ENCODE measurements around the gene PDE6B. TPM values are rescaled to one million over a fixed set of nuclear protein-coding genes. Genes with fewer than 3 reads are reported as not detected.

The PDE6B gene
- total RNA-seq, 1 experiment from 2014 or later, result not detected

DNA sequence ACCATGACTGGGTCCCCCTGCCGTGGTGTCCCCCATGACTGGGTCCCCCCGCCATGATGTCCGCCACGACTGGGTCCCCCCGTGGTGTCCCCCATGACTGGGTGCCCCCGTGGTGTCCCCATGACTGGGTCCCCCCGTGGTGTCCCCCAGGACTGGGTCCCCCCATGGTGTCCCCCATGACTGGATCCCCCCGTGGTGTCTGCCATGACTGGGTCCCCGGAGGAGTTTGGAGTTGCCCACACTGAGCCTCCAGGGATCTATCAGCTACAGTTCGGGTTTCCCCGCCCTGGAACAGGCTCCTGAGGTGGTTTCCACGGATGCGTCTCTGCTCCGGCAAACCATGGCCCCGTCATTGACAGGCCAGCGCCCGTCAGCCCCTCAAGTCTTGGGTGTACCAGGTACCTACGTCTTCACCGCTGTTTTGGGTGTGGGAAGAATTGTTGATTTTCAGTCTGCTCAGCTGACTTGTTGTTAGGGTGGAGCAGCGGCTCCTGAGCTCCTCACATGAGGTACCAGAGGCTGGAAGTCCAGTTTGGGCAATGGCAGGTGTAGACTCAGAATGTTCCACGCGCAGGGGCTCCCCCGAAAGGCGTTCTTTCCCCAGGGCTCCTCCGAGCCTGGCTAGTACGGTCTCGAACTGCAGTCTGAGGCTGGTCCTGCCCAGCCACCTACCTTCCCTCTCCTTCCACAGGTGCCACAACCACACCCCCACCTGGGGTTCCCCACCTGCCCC is 8.3 kb upstream of the PDE6B start:
- Histone ChIP-seq H3K27me3 (ENCODE audit: low read length) (no peaks in the 10 kb centered on the region), H3K79me2 (ENCODE audit: low read length) (no peaks in the 10 kb centered on the region), H3K4me1 (ENCODE audit: low read length) (no peaks in the 10 kb centered on the region), H2AFZ (ENCODE audit: low read length) (no peak overlapping the region), H3K9ac (ENCODE audit: low read length) (no peak overlapping the region), H4K20me1 (ENCODE audit: insufficient read depth, low read depth, low read length) (no peaks in the 10 kb centered on the region), H3K27ac (ENCODE audit: low read length) (no peak overlapping the region), H3K9me3 (ENCODE audit: low read length) (no peaks in the 10 kb centered on the region), H3K4me3 (ENCODE audit: low read length) (no peak overlapping the region), H3K4me2 (ENCODE audit: low read depth, low read length, poor library complexity, severe bottlenecking) (no peak overlapping the region), H3K9me2 (replicated peaks; ENCODE audit: insufficient read depth, low read length) (no peaks in the 10 kb centered on the region), H3K36me3 (ENCODE audit: insufficient read depth, low read length) (no peaks in the 10 kb centered on the region)
- no peak for DNase-seq

DNA sequence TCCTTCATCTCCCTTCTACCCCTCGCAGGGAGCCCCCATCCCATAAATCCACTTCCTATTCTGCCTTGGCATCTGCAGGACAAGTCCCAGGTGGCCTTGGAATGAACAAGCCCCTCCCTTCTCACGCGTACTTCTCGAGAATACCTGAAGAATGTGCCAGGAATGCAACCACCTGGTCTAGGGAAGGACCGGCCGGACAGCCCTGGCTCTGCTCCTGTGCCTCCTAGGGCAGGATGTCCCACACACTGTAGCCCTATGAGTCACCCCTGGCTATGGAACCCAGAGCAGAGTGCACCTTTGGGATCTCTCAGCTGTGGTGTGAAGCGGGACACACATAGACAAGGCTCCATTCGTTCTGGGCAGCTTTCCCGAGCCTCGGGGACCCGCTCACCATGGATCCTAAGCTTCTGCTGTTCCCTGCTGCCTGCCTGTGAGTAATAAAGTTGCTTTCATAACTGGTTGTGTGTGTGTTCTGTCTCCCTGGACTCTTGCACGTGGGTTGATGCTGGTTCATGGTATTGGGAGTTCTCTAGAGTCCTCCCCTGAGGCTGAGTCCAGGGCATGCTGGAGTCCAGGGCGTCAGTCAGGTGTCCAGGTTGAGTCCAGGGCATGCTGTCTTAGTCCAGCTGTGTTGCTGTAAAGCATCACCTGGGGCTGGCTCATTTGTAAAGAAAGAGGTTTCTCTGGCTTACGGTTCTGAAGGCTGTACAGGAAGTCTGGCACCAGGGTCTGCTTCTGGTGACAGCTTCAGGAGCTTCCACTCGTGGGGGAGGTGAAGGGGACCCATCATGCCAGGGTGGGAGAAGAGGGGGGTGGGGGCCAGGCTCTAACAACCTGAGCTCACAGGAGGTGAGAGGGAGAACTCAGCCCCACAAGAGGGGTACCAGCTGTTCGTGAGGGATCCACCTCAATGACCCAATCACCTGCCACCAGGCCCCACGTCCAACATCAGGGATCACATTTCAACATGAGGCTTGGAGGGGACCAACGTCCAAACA is 7.4 kb upstream of the PDE6B start:
- DNase-seq, result no peak
- H3K9me2 ChIP-seq (replicated peaks; ENCODE audit: insufficient read depth, low read length), result no peaks in the 10 kb centered on the region
- H3K9me3 ChIP-seq (ENCODE audit: low read length), result no peaks in the 10 kb centered on the region
- H3K27me3 ChIP-seq (ENCODE audit: low read length), result no peaks in the 10 kb centered on the region
- no peak overlapping the region for H3K4me3 ChIP-seq (ENCODE audit: low read length)
- no peak overlapping the region for H3K27ac ChIP-seq (ENCODE audit: low read length)
- H4K20me1 ChIP-seq (ENCODE audit: insufficient read depth, low read depth, low read length), result no peaks in the 10 kb centered on the region
- H3K9ac ChIP-seq (ENCODE audit: low read length), result no peak overlapping the region
- H2AFZ ChIP-seq (ENCODE audit: low read length), result no peak overlapping the region
- no peak overlapping the region for H3K4me2 ChIP-seq (ENCODE audit: low read depth, low read length, poor library complexity, severe bottlenecking)
- no peaks in the 10 kb centered on the region for H3K4me1 ChIP-seq (ENCODE audit: low read length)
- H3K79me2 ChIP-seq (ENCODE audit: low read length), result no peaks in the 10 kb centered on the region
- no peaks in the 10 kb centered on the region for H3K36me3 ChIP-seq (ENCODE audit: insufficient read depth, low read length)

DNA sequence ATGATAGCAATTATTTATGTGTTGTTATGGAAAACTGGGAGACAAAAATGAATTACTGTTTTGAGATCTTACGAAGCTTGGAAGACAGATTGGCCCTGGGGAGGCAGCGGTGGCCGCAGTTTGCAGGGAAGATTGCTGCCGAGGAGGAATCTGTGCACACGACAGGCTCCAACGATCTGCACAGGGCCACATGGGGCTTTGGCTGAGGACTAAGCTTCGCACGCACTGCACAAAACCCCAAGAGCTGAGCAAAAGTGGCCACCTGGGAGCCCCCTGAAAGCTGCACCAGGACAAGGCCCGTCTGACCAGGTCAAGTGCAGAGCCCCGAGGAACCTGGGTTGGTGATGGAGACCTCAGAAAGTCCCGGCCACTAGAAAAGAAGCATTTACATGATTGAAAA is 5.2 kb upstream of the PDE6B start:
- H3K9me2 ChIP-seq (replicated peaks; ENCODE audit: insufficient read depth, low read length), result no peaks in the 10 kb centered on the region
- H3K27me3 ChIP-seq (ENCODE audit: low read length), result no peaks in the 10 kb centered on the region
- no peak overlapping the region for H3K27ac ChIP-seq (ENCODE audit: low read length)
- no peaks in the 10 kb centered on the region for H3K9me3 ChIP-seq (ENCODE audit: low read length)
- no peaks in the 10 kb centered on the region for H3K4me1 ChIP-seq (ENCODE audit: low read length)
- H2AFZ ChIP-seq (ENCODE audit: low read length), result no peak overlapping the region
- H3K36me3 ChIP-seq (ENCODE audit: insufficient read depth, low read length), result no peaks in the 10 kb centered on the region
- no peaks in the 10 kb centered on the region for H4K20me1 ChIP-seq (ENCODE audit: insufficient read depth, low read depth, low read length)
- H3K79me2 ChIP-seq (ENCODE audit: low read length), result no peaks in the 10 kb centered on the region
- no peak overlapping the region for H3K4me3 ChIP-seq (ENCODE audit: low read length)
- DNase-seq, result no peak
- no peak overlapping the region for H3K9ac ChIP-seq (ENCODE audit: low read length)
- no peak overlapping the region for H3K4me2 ChIP-seq (ENCODE audit: low read depth, low read length, poor library complexity, severe bottlenecking)

DNA sequence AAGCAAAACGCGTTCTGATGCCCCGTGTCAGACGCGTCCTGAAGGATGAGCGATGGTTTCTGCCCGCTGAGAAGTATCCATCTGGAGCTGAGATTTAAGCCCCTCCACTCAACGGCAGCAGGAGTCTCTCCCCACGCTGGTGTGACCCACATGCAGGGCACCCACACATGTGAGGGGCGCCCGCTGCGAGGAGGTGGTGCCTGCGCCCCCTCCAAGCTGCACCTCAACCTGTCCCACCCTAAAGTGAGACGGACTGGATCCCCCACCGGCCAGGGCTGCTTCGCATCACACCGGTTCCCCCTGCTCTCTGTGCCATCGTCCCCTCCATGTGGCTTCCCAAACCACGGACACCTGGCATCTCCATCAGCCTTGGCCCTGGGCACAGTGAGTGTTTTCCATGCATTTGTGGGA is 4.5 kb upstream of the PDE6B start:
- Histone ChIP-seq H3K27me3 (ENCODE audit: low read length) (no peaks in the 10 kb centered on the region), H3K27ac (ENCODE audit: low read length) (no peak overlapping the region), H2AFZ (ENCODE audit: low read length) (no peak overlapping the region), H3K36me3 (ENCODE audit: insufficient read depth, low read length) (no peaks in the 10 kb centered on the region), H3K9me2 (replicated peaks; ENCODE audit: insufficient read depth, low read length) (no peaks in the 10 kb centered on the region), H3K9me3 (ENCODE audit: low read length) (no peaks in the 10 kb centered on the region), H4K20me1 (ENCODE audit: insufficient read depth, low read depth, low read length) (no peaks in the 10 kb centered on the region), H3K4me1 (ENCODE audit: low read length) (no peaks in the 10 kb centered on the region), H3K9ac (ENCODE audit: low read length) (no peak overlapping the region), H3K4me2 (ENCODE audit: low read depth, low read length, poor library complexity, severe bottlenecking) (no peak overlapping the region), H3K4me3 (ENCODE audit: low read length) (no peak overlapping the region), H3K79me2 (ENCODE audit: low read length) (no peaks in the 10 kb centered on the region)
- no peak for DNase-seq

DNA sequence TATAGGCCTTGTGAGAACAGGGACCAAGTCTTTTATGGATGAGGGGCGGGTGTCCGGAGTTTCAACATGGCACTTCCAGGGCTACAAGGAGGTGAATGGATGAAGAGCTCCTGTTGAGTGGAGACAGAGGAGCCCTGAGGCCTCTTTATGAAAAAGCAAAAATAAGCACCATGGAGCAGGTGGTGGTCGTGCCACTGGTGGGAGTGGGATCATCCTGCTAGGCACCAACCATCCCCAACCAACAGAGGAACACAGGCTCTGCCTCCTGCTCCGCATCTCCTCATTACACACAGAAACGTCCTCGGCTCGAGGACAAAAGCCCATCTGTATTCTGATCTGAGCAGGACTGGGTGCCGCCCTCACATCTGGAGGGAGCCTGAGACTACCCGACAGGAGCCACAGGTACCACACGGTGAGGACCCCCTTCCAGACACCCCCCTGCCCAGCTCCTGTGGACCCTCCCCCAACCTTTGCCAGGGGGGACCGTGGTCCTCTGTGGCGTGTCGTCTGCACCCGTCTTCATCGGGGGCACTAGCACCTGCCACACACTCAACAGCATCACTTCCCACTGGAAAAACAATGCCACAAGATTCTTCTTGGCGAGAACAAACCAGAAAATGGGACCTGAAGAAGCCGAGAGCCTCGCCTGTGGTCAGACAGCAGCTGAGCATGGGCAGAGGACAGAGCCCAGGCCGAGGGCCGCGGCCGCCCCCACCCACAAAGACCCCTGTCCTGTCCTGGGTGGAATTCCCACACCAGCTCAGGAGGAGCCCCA is 3.9 kb upstream of the PDE6B start:
- Histone ChIP-seq H3K9me3 (ENCODE audit: low read length) (no peaks in the 10 kb centered on the region), H3K27ac (ENCODE audit: low read length) (no peak overlapping the region), H4K20me1 (ENCODE audit: insufficient read depth, low read depth, low read length) (no peaks in the 10 kb centered on the region), H3K4me1 (ENCODE audit: low read length) (no peaks in the 10 kb centered on the region), H3K4me3 (ENCODE audit: low read length) (no peak overlapping the region), H3K79me2 (ENCODE audit: low read length) (no peaks in the 10 kb centered on the region), H3K27me3 (ENCODE audit: low read length) (no peaks in the 10 kb centered on the region), H3K9me2 (replicated peaks; ENCODE audit: insufficient read depth, low read length) (no peaks in the 10 kb centered on the region), H3K4me2 (ENCODE audit: low read depth, low read length, poor library complexity, severe bottlenecking) (no peak overlapping the region), H3K9ac (ENCODE audit: low read length) (no peak overlapping the region), H3K36me3 (ENCODE audit: insufficient read depth, low read length) (no peaks in the 10 kb centered on the region), H2AFZ (ENCODE audit: low read length) (no peak overlapping the region)
- no peak for DNase-seq

DNA sequence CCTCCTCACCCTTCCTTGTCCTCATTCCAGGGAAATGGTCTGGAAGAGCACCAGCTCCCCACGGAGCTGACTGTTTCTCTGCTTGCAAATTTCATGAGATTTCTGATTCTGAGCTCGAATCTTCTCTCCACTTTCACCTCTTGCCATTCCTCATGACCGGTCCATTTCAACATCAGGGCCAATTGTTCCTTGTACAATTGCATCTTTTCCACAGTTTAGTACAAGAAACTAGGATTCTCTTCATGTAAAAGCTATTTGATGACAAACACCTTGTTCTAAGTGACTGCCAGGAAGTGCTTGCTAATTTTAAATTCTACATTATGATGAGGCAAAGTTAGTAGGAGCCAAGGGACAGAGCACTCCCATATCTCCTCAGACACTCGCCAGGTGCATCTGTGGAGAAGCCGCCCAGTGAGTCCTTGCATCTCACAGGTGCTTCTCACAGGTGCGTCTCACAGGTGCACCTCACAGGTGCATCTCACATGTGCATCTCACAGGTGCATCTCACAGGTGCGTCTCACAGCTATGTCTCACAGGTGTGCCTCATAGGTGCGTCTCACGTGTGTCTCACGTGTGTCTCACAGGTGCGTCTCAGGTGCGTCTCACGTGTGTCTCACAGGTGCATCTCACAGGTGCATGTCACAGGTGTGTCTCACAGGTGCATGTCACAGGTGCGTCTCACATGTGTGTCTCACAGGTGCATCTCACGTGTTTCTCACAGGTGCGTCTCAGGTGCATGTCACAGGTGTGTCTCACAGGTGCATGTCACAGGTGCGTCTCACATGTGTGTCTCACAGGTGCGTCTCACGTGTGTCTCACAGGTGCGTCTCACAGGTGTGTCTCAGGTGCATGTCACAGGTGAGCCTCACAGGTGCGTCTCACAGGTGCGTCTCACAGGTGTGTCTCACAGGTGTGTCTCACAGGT is 3.0 kb upstream of the PDE6B start:
- no peaks in the 10 kb centered on the region for H3K36me3 ChIP-seq (ENCODE audit: insufficient read depth, low read length)
- H3K4me3 ChIP-seq (ENCODE audit: low read length), result no peak overlapping the region
- no peaks in the 10 kb centered on the region for H3K9me3 ChIP-seq (ENCODE audit: low read length)
- no peaks in the 10 kb centered on the region for H3K9me2 ChIP-seq (replicated peaks; ENCODE audit: insufficient read depth, low read length)
- H3K27ac ChIP-seq (ENCODE audit: low read length), result no peak overlapping the region
- H3K27me3 ChIP-seq (ENCODE audit: low read length), result no peaks in the 10 kb centered on the region
- no peak overlapping the region for H3K9ac ChIP-seq (ENCODE audit: low read length)
- H3K79me2 ChIP-seq (ENCODE audit: low read length), result no peaks in the 10 kb centered on the region
- DNase-seq, result no peak
- H2AFZ ChIP-seq (ENCODE audit: low read length), result no peak overlapping the region
- H4K20me1 ChIP-seq (ENCODE audit: insufficient read depth, low read depth, low read length), result no peaks in the 10 kb centered on the region
- H3K4me2 ChIP-seq (ENCODE audit: low read depth, low read length, poor library complexity, severe bottlenecking), result no peak overlapping the region
- no peaks in the 10 kb centered on the region for H3K4me1 ChIP-seq (ENCODE audit: low read length)

DNA sequence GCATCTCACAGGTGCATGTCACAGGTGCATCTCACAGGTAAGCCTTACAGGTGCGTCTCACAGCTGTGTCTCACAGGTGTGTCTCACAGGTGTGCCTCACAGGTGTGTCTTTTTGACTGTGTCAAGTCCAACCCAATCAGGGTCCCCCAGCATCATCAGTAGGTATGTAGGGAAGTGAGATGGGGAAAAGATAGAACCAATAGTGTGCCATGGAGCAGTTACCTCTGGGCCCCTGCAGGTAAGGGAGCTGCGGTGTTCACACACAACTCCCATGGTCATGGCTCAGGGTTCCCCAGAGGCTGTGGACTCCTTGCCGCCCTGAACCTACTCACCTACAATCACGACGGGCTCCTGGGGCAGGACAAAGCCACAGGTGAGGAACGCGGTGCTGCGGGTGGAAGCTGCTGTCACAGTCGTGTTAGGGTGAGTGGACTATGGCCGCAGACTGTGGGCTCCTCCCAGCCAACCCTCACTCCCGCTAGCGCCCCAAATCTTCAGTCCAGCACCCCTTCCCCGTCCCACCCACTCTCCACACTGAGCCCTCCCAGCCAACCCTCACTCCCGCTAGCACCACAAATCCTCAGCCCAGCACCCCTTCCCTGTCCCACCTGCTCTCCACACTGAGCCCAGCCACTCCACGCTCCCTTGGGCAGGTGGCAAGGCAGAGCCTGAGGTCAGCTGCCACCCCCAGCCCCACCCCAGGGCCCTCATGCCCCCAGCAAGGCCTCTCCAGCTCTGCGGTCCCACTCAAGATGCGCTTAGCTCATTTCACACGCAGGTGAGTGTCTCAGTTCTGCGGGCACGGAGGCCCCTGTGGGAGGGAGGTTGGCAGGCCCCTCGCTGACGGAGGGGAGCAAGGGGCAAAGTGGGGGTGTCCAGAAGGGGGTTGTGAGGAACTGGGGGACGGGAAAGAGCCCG is 2.1 kb upstream of the PDE6B start:
- Histone ChIP-seq H3K27me3 (ENCODE audit: low read length) (no peaks in the 10 kb centered on the region), H3K36me3 (ENCODE audit: insufficient read depth, low read length) (no peaks in the 10 kb centered on the region), H2AFZ (ENCODE audit: low read length) (no peak overlapping the region), H3K27ac (ENCODE audit: low read length) (no peak overlapping the region), H3K79me2 (ENCODE audit: low read length) (no peaks in the 10 kb centered on the region), H3K9me2 (replicated peaks; ENCODE audit: insufficient read depth, low read length) (no peaks in the 10 kb centered on the region), H4K20me1 (ENCODE audit: insufficient read depth, low read depth, low read length) (no peaks in the 10 kb centered on the region), H3K4me3 (ENCODE audit: low read length) (no peak overlapping the region), H3K9ac (ENCODE audit: low read length) (no peak overlapping the region), H3K4me1 (ENCODE audit: low read length) (no peaks in the 10 kb centered on the region), H3K4me2 (ENCODE audit: low read depth, low read length, poor library complexity, severe bottlenecking) (no peak overlapping the region), H3K9me3 (ENCODE audit: low read length) (no peaks in the 10 kb centered on the region)
- DNase-seq, result no peak

Data from Karpas-422 (cell line).